ENCODE data around the gene FAM9B. TPM values are rescaled to one million over a fixed set of nuclear protein-coding genes. Genes with fewer than 3 reads are reported as not detected.
A peak's percentile ranks its signal among the peaks of the same experiment; 100 is the strongest.

The FAM9B gene
- total RNA-seq (2012; rRNA removed) (not detected in 2 replicates), polyA plus RNA-seq (2012; rRNA removed) (not detected in 2 replicates), Bru-seq, nascent RNA (percentile 3 among the genes with signal in this experiment), BruChase-seq, experiment 1, labeled RNA remaining after a 6-hour chase (percentile 7 among the genes with signal in this experiment), BruChase-seq, experiment 2, labeled RNA remaining after a 2-hour chase (percentile 8 among the genes with signal in this experiment)
- polyA plus RNA-seq (2012; cell fraction: cytosol; rRNA removed) = not detected in 2 replicates
- not detected in 2 replicates for polyA plus RNA-seq (2012; cell fraction: nucleus; rRNA removed; ENCODE audit: low replicate concordance)
- long read RNA-seq = 0 reads

DNA sequence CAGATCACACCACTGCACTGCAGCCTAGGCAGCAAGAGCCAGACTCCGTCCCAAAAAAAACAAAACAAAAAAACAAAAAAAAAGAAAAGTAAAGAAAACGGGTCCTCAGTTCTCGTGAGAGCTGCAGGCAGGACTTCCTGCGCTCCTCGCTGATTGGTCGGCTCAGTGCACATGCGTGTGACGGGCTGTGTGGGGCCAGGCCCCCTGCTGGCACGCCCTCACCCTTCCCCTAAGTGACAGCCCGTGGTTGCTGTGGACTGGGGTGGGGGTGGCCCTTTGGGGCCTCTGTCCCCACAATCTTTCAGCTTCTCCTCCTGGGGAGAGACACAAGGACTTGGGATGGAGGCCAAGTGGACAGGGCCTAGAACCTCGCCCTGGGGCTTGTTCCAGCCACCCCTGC lies at the start of gene FAM9B:
Gene FAM9B, minus strand, starts transcription at position 139 of the 400 bp plus-strand sequence. CDS start 1,141 bp downstream, outside the sequence.
- no peaks in the 10 kb centered on the region for H3K9me1 ChIP-seq (ENCODE audit: insufficient read depth, low read length)
- ATAC-seq (ENCODE audit: low read depth) (no peak), DNase-seq (no peak)
- no peaks in the 10 kb centered on the region for H3K9me3 ChIP-seq (ENCODE audit: control insufficient read depth, insufficient read depth, low read length)
- dilution Hi-C loops (cut with HindIII; ENCODE audit: low sequenced_read_pairs, unreplicated experiment) (no loop called here), in situ Hi-C loops (cut with MboI; ENCODE audit: low sequenced_read_pairs) (no loop called here), intact Hi-C loops (cut with micrococcal nuclease) (no loop called here)
- WGBS, 2 experiments (ENCODE audit: extremely low coverage in 2 of 2, insufficient read length in 1 of 2) = 0% methylated on average over 1 of the region's 11 CpGs; no CpG with 5 or more reads in 1 of the 2 experiments
- H3K79me1 ChIP-seq (ENCODE audit: low read depth in 1 of 2, low read length in 2 of 2) = no peaks in the 10 kb centered on the region
- H2AK9ac ChIP-seq (replicated peaks; ENCODE audit: low read depth, low read length, poor library complexity) = no peak within 1 kb of the TSS
- no peak within 1 kb of the TSS for H3K4ac ChIP-seq (ENCODE audit: low read depth, low read length)
- POLR2A ChIA-PET (ENCODE audit: unreplicated experiment) = no interaction called here
- no peaks in the 10 kb centered on the region for H3K36me3 ChIP-seq (ENCODE audit: control insufficient read depth, insufficient read depth, low read length)
- no peak for TF ChIP-seq RAD21 (IDR thresholded peaks at IDR 0.05; ENCODE audit: low read length)
- TF ChIP-seq CHD1 (IDR thresholded peaks at IDR 0.05; ENCODE audit: low read depth, low read length) = no peak
- no peak for TF ChIP-seq RCOR1 (IDR thresholded peaks at IDR 0.05; ENCODE audit: insufficient replicate concordance, low read length)
- TF ChIP-seq MAZ (IDR thresholded peaks at IDR 0.05; ENCODE audit: borderline replicate concordance, low read depth, low read length) = no peak
- no peak for TF ChIP-seq FOS (IDR thresholded peaks at IDR 0.05; ENCODE audit: low read depth, low read length)
- no peak for TF ChIP-seq MXI1 (IDR thresholded peaks at IDR 0.05; ENCODE audit: borderline replicate concordance, low read depth, low read length)
- TF ChIP-seq POLR2A (IDR thresholded peaks at IDR 0.05; ENCODE audit: low read depth, low read length) = no peak
- no peak for TF ChIP-seq CEBPB (IDR thresholded peaks at IDR 0.05; ENCODE audit: low read depth, low read length)
- TF ChIP-seq, protein P1, sequence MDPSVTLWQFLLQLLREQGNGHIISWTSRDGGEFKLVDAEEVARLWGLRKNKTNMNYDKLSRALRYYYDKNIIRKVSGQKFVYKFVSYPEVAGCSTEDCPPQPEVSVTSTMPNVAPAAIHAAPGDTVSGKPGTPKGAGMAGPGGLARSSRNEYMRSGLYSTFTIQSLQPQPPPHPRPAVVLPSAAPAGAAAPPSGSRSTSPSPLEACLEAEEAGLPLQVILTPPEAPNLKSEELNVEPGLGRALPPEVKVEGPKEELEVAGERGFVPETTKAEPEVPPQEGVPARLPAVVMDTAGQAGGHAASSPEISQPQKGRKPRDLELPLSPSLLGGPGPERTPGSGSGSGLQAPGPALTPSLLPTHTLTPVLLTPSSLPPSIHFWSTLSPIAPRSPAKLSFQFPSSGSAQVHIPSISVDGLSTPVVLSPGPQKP (IDR thresholded peaks at IDR 0.05; ENCODE audit: borderline replicate concordance, low read depth, low read length) = no peak
- TF ChIP-seq, protein P2, sequence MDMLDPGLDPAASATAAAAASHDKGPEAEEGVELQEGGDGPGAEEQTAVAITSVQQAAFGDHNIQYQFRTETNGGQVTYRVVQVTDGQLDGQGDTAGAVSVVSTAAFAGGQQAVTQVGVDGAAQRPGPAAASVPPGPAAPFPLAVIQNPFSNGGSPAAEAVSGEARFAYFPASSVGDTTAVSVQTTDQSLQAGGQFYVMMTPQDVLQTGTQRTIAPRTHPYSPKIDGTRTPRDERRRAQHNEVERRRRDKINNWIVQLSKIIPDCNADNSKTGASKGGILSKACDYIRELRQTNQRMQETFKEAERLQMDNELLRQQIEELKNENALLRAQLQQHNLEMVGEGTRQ (IDR thresholded peaks at IDR 0.05; ENCODE audit: low read depth, low read length) = no peak
- TF ChIP-seq NFE2L2 (IDR thresholded peaks at IDR 0.05; ENCODE audit: low read depth, low read length) = no peak
- no peak for TF ChIP-seq SMC3 (IDR thresholded peaks at IDR 0.05; ENCODE audit: low read depth, low read length)
- TF ChIP-seq MAFK (IDR thresholded peaks at IDR 0.05; ENCODE audit: low read depth, low read length) = no peak
- no peak for TF ChIP-seq BHLHE40 (IDR thresholded peaks at IDR 0.05; ENCODE audit: low read depth, low read length)
- TF ChIP-seq RFX5 (IDR thresholded peaks at IDR 0.05; ENCODE audit: low read depth, low read length) = no peak
- TF ChIP-seq, protein P3, sequence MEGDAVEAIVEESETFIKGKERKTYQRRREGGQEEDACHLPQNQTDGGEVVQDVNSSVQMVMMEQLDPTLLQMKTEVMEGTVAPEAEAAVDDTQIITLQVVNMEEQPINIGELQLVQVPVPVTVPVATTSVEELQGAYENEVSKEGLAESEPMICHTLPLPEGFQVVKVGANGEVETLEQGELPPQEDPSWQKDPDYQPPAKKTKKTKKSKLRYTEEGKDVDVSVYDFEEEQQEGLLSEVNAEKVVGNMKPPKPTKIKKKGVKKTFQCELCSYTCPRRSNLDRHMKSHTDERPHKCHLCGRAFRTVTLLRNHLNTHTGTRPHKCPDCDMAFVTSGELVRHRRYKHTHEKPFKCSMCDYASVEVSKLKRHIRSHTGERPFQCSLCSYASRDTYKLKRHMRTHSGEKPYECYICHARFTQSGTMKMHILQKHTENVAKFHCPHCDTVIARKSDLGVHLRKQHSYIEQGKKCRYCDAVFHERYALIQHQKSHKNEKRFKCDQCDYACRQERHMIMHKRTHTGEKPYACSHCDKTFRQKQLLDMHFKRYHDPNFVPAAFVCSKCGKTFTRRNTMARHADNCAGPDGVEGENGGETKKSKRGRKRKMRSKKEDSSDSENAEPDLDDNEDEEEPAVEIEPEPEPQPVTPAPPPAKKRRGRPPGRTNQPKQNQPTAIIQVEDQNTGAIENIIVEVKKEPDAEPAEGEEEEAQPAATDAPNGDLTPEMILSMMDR (conservative IDR thresholded peaks at IDR 0.05; ENCODE audit: low read depth, low read length) = no peak
- no peak within 1 kb of the TSS for H3K14ac ChIP-seq (replicated peaks; ENCODE audit: low read depth, low read length)
- no peak within 1 kb of the TSS for H2BK15ac ChIP-seq (ENCODE audit: low read depth, low read length)
- no TSS peak for BruUV-seq (replicated peaks)
- H3K4me3 ChIP-seq (ENCODE audit: insufficient read depth, low read depth, low read length) = no peak within 1 kb of the TSS
- no peak within 1 kb of the TSS for H3K23ac ChIP-seq (ENCODE audit: low read depth, low read length)
- no peak within 1 kb of the TSS for H4K8ac ChIP-seq (ENCODE audit: low read depth in 2 of 2, low read length in 2 of 2)
- no peak within 1 kb of the TSS for H4K91ac ChIP-seq (ENCODE audit: insufficient read depth, low read depth, low read length)
- CTCF ChIA-PET = no interaction called here
- H3K27me3 ChIP-seq (ENCODE audit: control insufficient read depth, insufficient read depth, low read length) = no peaks in the 10 kb centered on the region
- H2BK20ac ChIP-seq (ENCODE audit: low read depth, low read length) = no peak within 1 kb of the TSS
- H2BK120ac ChIP-seq (ENCODE audit: low read depth, low read length) = no peak within 1 kb of the TSS
- H2AFZ ChIP-seq (replicated peaks; ENCODE audit: low read length, poor library complexity) = no peak within 1 kb of the TSS
- H3K9ac ChIP-seq (ENCODE audit: low read depth, low read length) = no peak within 1 kb of the TSS
- H3K56ac ChIP-seq (ENCODE audit: extremely low read depth, insufficient read depth, low read length) = no peak within 1 kb of the TSS
- no peak within 1 kb of the TSS for H3K27ac ChIP-seq (ENCODE audit: insufficient read depth, low read length)
- no peak within 1 kb of the TSS for H2AK5ac ChIP-seq (ENCODE audit: low read depth, low read length)
- no peak within 1 kb of the TSS for H2BK5ac ChIP-seq (ENCODE audit: low read depth, low read length, poor library complexity, severe bottlenecking)
- H3K4me2 ChIP-seq (ENCODE audit: low read depth, low read length) = no peak within 1 kb of the TSS
- no peak within 1 kb of the TSS for H3K18ac ChIP-seq (ENCODE audit: low read depth, low read length)
- no peaks in the 10 kb centered on the region for H3K4me1 ChIP-seq (ENCODE audit: control insufficient read depth, insufficient read depth, low read length)
- H4K20me1 ChIP-seq (ENCODE audit: insufficient read depth, low read length) = no peaks in the 10 kb centered on the region
- H4K5ac ChIP-seq (ENCODE audit: low read depth, low read length) = no peak within 1 kb of the TSS
